H1 (cell line): ENCODE measurements around the gene LPP. TPM values are rescaled to one million over a fixed set of nuclear protein-coding genes. Genes with fewer than 3 reads are reported as not detected.

Source experiments
- CTCF ChIA-PET: fragments of 300-600 bp; sonication (Branson Sonifier 250); formaldehyde crosslinking; loops from one replicate; lab custom pipeline; 2021; ENCODE audit not compliant: partially characterized antibody; lab: Charles Lee
- POLR2A ChIA-PET: fragments of 300-600 bp; sonication (Branson Sonifier 250); formaldehyde crosslinking; loops from one replicate; lab custom pipeline; 2021; ENCODE audit warnings: inconsistent platforms; ENCODE audit not compliant: partially characterized antibody; lab: Charles Lee
- DNase-seq, 2 experiments: peaks; one replicate each; pipeline versions ENCODE4 v3.0.0 to v3.0.0-alpha.2; 2010 to 2022; ENCODE audit warnings: low spot score in 2 of 2, low read depth in 1 of 2, mixed read lengths in 1 of 2
- FAIRE-seq: peaks from 2 replicates; lab custom pipeline; 2011; peaks lifted over from hg19 to GRCh38; lab: Jason Lieb, UNC
- H2AFZ ChIP-seq: 2 replicates; pipeline ENCODE4 v1.8.1; 2012; ENCODE audit warnings: low read length, inconsistent platforms
- H2AK5ac ChIP-seq: 2 replicates; pipeline ENCODE4 v1.6.1; 2013; ENCODE audit warnings: low read depth, low read length
- H2BK120ac ChIP-seq: replicated peaks from 2 replicates; pipeline ENCODE3; 2013; ENCODE audit warnings: low read depth, low read length, inconsistent platforms
- H2BK12ac ChIP-seq: 2 replicates; pipeline ENCODE4 v1.6.1; 2013; ENCODE audit warnings: low read depth, low read length
- H2BK15ac ChIP-seq: 2 replicates; pipeline ENCODE4 v1.6.1; 2013; ENCODE audit warnings: low read length
- H2BK20ac ChIP-seq: 2 replicates; pipeline ENCODE4 v1.6.1; 2013; ENCODE audit warnings: low read length
- H2BK5ac ChIP-seq: 2 replicates; pipeline ENCODE4 v1.6.1; 2013; ENCODE audit warnings: low read depth, low read length
- H3K14ac ChIP-seq: 2 replicates; pipeline ENCODE4 v1.6.1; 2013; ENCODE audit warnings: inconsistent platforms; ENCODE audit not compliant: insufficient read length
- H3K18ac ChIP-seq: 2 replicates; pipeline ENCODE4 v1.6.1; 2013; ENCODE audit warnings: low read length; ENCODE audit errors: extremely low read depth
- H3K23ac ChIP-seq: 2 replicates; pipeline ENCODE4 v1.6.1; 2013; ENCODE audit warnings: inconsistent platforms; ENCODE audit not compliant: insufficient read length
- H3K23me2 ChIP-seq: 2 replicates; pipeline ENCODE4 v1.6.1; 2013; ENCODE audit warnings: low read depth, low read length
- H3K27ac ChIP-seq: 2 replicates; pipeline ENCODE4 v1.6.1; 2011; ENCODE audit warnings: low read depth, low read length, inconsistent platforms
- H3K27me3 ChIP-seq, 4 experiments: replicated peaks in 1 of 4; 1 replicate in 1 of 4; 2 replicates in 3 of 4; pipeline versions ENCODE4 v1.6.1 to v1.8.1; 2011 to 2013; ENCODE audit warnings: low read length in 3 of 4, mild to moderate bottlenecking in 3 of 4, inconsistent platforms in 2 of 4, mixed read lengths in 2 of 4, moderate library complexity in 1 of 4; ENCODE audit not compliant: control insufficient read depth in 3 of 4, insufficient read depth in 3 of 4; ENCODE audit errors: extremely low read depth in 1 of 4
- H3K36me3 ChIP-seq, 4 experiments: 2 replicates each; pipeline versions ENCODE4 v1.6.1 to v1.8.1; 2011 to 2013; ENCODE audit warnings: mild to moderate bottlenecking in 4 of 4, low read length in 3 of 4, moderate library complexity in 2 of 4, control low read depth in 1 of 4, inconsistent platforms in 1 of 4; ENCODE audit not compliant: insufficient read depth in 4 of 4, control insufficient read depth in 2 of 4
- H3K4ac ChIP-seq: replicated peaks from 2 replicates; pipeline ENCODE3; 2013; ENCODE audit warnings: low read length, low read depth, mixed read lengths, inconsistent platforms; ENCODE audit not compliant: insufficient read length
- H3K4me1 ChIP-seq, 4 experiments: replicated peaks in 1 of 4; 1 replicate in 1 of 4; 2 replicates in 3 of 4; pipeline versions ENCODE4 v1.6.1 to v1.8.1; 2011 to 2013; ENCODE audit warnings: low read length in 3 of 4, inconsistent platforms in 2 of 4, mixed read lengths in 1 of 4; ENCODE audit not compliant: insufficient read depth in 4 of 4, control insufficient read depth in 3 of 4
- H3K4me2 ChIP-seq, 2 experiments: 2 replicates each; pipeline versions ENCODE4 v1.6.1 to v1.8.1; 2011 to 2013; ENCODE audit warnings: low read depth in 2 of 2, low read length in 2 of 2, control low read depth in 1 of 2, inconsistent platforms in 1 of 2, mild to moderate bottlenecking in 1 of 2; ENCODE audit not compliant: insufficient read depth in 1 of 2
- H3K4me3 ChIP-seq, 4 experiments: fragments of 200-600, 300-600 bp in 1 of 4; sonication (generic), shearing (Covaris generic), sonication (Bioruptor Twin) in 1 of 4; 2 replicates each; pipeline versions ENCODE4 v1.5.1 to v1.8.1; 2011 to 2016; ENCODE audit warnings: low read length in 4 of 4, low read depth in 3 of 4, control low read depth in 2 of 4, inconsistent platforms in 2 of 4, mild to moderate bottlenecking in 2 of 4, mixed read lengths in 1 of 4, moderate library complexity in 1 of 4; ENCODE audit not compliant: insufficient read depth in 2 of 4; ENCODE audit errors: extremely low read depth in 1 of 4
- H3K56ac ChIP-seq: replicated peaks from 2 replicates; pipeline ENCODE3; 2013; ENCODE audit warnings: low read depth, mild to moderate bottlenecking, mixed read lengths, low read length, inconsistent platforms; ENCODE audit not compliant: insufficient read length
- H3K79me1 ChIP-seq: 2 replicates; pipeline ENCODE4 v1.6.1; 2013; ENCODE audit warnings: low read depth, low read length, control low read depth
- H3K79me2 ChIP-seq, 2 experiments: 2 replicates each; pipeline versions ENCODE4 v1.6.1 to v1.8.1; 2012 to 2013; ENCODE audit warnings: low read length in 2 of 2, mild to moderate bottlenecking in 2 of 2, inconsistent platforms in 1 of 2; ENCODE audit not compliant: insufficient read depth in 2 of 2, control insufficient read depth in 1 of 2
- H3K9ac ChIP-seq, 4 experiments: replicated peaks in 1 of 4; 1 replicate in 1 of 4; 2 replicates in 3 of 4; pipeline versions ENCODE4 v1.6.1 to v1.8.1; 2011 to 2013; ENCODE audit warnings: low read depth in 3 of 4, low read length in 3 of 4, control low read depth in 2 of 4, mild to moderate bottlenecking in 2 of 4, moderate library complexity in 2 of 4, inconsistent platforms in 1 of 4; ENCODE audit errors: extremely low read depth in 1 of 4
- H3K9me3 ChIP-seq, 2 experiments: 2 replicates each; pipeline versions ENCODE4 v1.6.1 to v1.8.1; 2012 to 2013; ENCODE audit warnings: mild to moderate bottlenecking in 2 of 2, moderate library complexity in 2 of 2, control low read depth in 1 of 2, inconsistent platforms in 1 of 2, low read depth in 1 of 2, low read length in 1 of 2, mixed read lengths in 1 of 2; ENCODE audit not compliant: insufficient read depth in 2 of 2
- H4K20me1 ChIP-seq, 2 experiments: replicated peaks in 1 of 2; 2 replicates each; pipeline versions ENCODE3 to v1.8.1; 2011 to 2013; ENCODE audit warnings: inconsistent platforms in 2 of 2, low read length in 2 of 2, mild to moderate bottlenecking in 1 of 2; ENCODE audit not compliant: insufficient read depth in 2 of 2, control insufficient read depth in 1 of 2
- H4K5ac ChIP-seq: 2 replicates; pipeline ENCODE4 v1.6.1; 2013; ENCODE audit warnings: low read length, low read depth, mixed read lengths, inconsistent platforms; ENCODE audit not compliant: insufficient read length
- H4K8ac ChIP-seq: 2 replicates; pipeline ENCODE4 v1.8.0; 2013; ENCODE audit warnings: mild to moderate bottlenecking, moderate library complexity, low read length, inconsistent platforms; ENCODE audit not compliant: insufficient read depth; ENCODE audit errors: extremely low read depth
- H4K91ac ChIP-seq: replicated peaks from 2 replicates; pipeline ENCODE3; 2013; ENCODE audit warnings: low read length, mixed read lengths, inconsistent platforms; ENCODE audit not compliant: insufficient read length
- CEBPB ChIP-seq: IDR thresholded peaks from 2 replicates; pipeline ENCODE4 v1.6.1; 2012; ENCODE audit warnings: low read depth, low read length
- MAX ChIP-seq: IDR thresholded peaks from 2 replicates; pipeline ENCODE4 v1.6.1; 2012; ENCODE audit warnings: inconsistent platforms
- RBBP5 ChIP-seq: IDR thresholded peaks from 2 replicates; pipeline ENCODE4 v1.7.1; 2012; ENCODE audit warnings: low read depth, mild to moderate bottlenecking, inconsistent platforms, low read length, moderate library complexity, borderline replicate concordance
- SIRT6 ChIP-seq: IDR thresholded peaks from one replicate; pipeline ENCODE4 v1.7.1; 2012; ENCODE audit warnings: low read length, inconsistent platforms
- SRF ChIP-seq: IDR thresholded peaks from 2 replicates; pipeline ENCODE4 v1.6.1; 2011; ENCODE audit warnings: mild to moderate bottlenecking, low read depth, low read length, moderate library complexity
- TCF12 ChIP-seq: IDR thresholded peaks from 2 replicates; pipeline ENCODE4 v1.6.1; 2011; ENCODE audit warnings: low read depth, mild to moderate bottlenecking, low read length
- WGBS, 2 experiments: shearing (Covaris generic) in 1 of 2; methylation state at CpG; one replicate each; pipeline versions ENCODE4 v1.1.6 to v1.1.7; 2013 to 2015; ENCODE audit warnings: low lambda C conversion rate in 2 of 2, mixed read lengths in 2 of 2, inconsistent platforms in 1 of 2, low coverage in 1 of 2, missing lambda C conversion rate in 1 of 2; ENCODE audit not compliant: insufficient replicate concordance in 2 of 2, insufficient coverage in 1 of 2, insufficient read length in 1 of 2; ENCODE audit errors: extremely low coverage in 1 of 2, missing lambda C conversion rate in 1 of 2; 5-methylcytosine and 5-hydroxymethylcytosine counted together
- polyA plus RNA-seq, 7 experiments: library from polyadenylated mRNA; depleted of rRNA in 3 of 7; stranded (reverse) in 5 of 7; unstranded in 2 of 7; fragments of >200 nt in 5 of 7; fragments of 200-250 nt in 2 of 7; gene quantifications; 1 replicate in 5 of 7; 2 replicates in 1 of 7; 4 replicates in 1 of 7; pipeline versions ENCODE4 v1.2.1 to v1.2.3, GENCODE V29; 2011 to 2013; ENCODE audit warnings: missing spikeins in 2 of 7, mixed read lengths in 2 of 7
- total RNA-seq: library from RNA; stranded (reverse); fragmentation: NEBNext Ultra II Directional; extraction: Animal tissue kit (Norgen Biotek cat#: 25700); gene quantifications from 2 replicates; pipeline ENCODE4 v1.2.1, GENCODE V29; 2021

The LPP gene
- total and polyA plus RNA-seq, 2 of the 8 experiments (the other 6 are each of a cell fraction or from before 2014, with no cell fraction given), result 10.0 to 53.3 TPM

- DNase-seq, result no peak
- H3K4me1 ChIP-seq, result no peaks in the 10 kb centered on the region
- H3K18ac ChIP-seq, result no peak overlapping the region
- H2BK12ac ChIP-seq, result no peak overlapping the region
- no peaks in the 10 kb centered on the region for H3K9me3 ChIP-seq
- H4K91ac ChIP-seq, result no peak overlapping the region
- no peak for TF ChIP-seq TCF12
- no peak for TF ChIP-seq RBBP5
- TF ChIP-seq SIRT6, result no peak
- peak; percentile 64; the same call in 1 of the 2 replicates for TF ChIP-seq CEBPB
- no peak for TF ChIP-seq SRF
- TF ChIP-seq MAX, result no peak
- no peaks in the 10 kb centered on the region for H3K36me3 ChIP-seq
- no peak overlapping the region for H2BK120ac ChIP-seq
- H3K23me2 ChIP-seq, result no peaks in the 10 kb centered on the region
- no peak overlapping the region for H3K23ac ChIP-seq
- H3K56ac ChIP-seq, result no peak overlapping the region
- H3K14ac ChIP-seq, result no peak overlapping the region
- H3K27me3 ChIP-seq, result no peaks in the 10 kb centered on the region
- POLR2A ChIA-PET, result no interaction called here
- H3K9ac ChIP-seq, result no peak overlapping the region
- no peaks in the 10 kb centered on the region for H3K79me1 ChIP-seq
- H2BK20ac ChIP-seq, result no peak overlapping the region
- H2BK5ac ChIP-seq, result no peak overlapping the region
- no peak overlapping the region for H3K4me3 ChIP-seq
- H3K4ac ChIP-seq, result no peak overlapping the region
- 84% methylated on average over 5 of the region's 5 CpGs; no CpG with 5 or more reads in 1 of the 2 experiments for WGBS, 2 experiments
- no peak for FAIRE-seq
- no peak overlapping the region for H3K4me2 ChIP-seq
- no peak overlapping the region for H2AK5ac ChIP-seq
- H4K8ac ChIP-seq, result no peak overlapping the region
- H2AFZ ChIP-seq, result no peak overlapping the region
- H4K20me1 ChIP-seq, result no peaks in the 10 kb centered on the region
- CTCF ChIA-PET, result interaction anchor here (0.9 to 2.1 kb wide), 5 partner anchors 9 to 166 kb away, joined by 3 to 7 read pairs (median 4); no protein-coding TSS in a partner anchor
- no peak overlapping the region for H4K5ac ChIP-seq
- no peaks in the 10 kb centered on the region for H3K79me2 ChIP-seq
- no peak overlapping the region for H3K27ac ChIP-seq
- no peak overlapping the region for H2BK15ac ChIP-seq
These were observed 634.7 kb downstream of the LPP start for GRCh38 chr3:188788621-188789081.
